HG03060 (cell line): ENCODE measurements around the gene CAPN13.

ENCODE experiments used
- ATAC-seq: cut with Tn5 transposase; IDR thresholded peaks from one replicate; pipeline ENCODE4 v1.9.1; 2021; ENCODE audit warnings: low read depth, moderate number of reproducible peaks; ENCODE audit not compliant: unreplicated experiment

Gene CAPN13

DNA sequence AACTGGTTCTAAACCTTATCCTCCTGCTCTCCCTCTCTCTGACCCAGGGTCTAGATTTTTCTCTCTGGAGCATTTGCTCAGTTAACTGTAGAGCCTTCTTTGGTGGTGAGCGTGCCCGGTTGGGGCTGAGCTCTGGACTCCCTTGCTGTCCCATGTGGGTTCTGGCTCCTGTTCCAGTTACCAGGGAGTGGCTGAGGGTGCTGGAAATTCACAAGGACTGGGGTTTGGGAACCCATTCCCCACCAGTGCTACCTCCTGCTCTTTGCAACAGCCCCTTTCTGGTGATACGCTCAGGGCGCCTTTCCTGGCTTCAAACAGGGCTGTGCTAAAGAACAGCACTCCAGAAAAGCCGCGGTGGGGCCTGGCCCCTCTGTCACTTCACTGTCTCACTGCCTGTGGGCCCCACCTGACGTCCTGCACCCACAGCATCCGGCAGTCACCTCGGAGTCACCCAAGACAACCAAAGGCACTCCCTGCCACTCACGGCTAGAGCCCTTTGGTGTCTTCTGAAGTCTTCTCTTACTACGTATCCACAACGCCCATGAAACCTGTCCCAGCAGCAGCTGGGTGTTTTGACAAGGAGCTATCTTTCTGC, 41.3 kb downstream of the CAPN13 start:
- no peak for ATAC-seq

DNA sequence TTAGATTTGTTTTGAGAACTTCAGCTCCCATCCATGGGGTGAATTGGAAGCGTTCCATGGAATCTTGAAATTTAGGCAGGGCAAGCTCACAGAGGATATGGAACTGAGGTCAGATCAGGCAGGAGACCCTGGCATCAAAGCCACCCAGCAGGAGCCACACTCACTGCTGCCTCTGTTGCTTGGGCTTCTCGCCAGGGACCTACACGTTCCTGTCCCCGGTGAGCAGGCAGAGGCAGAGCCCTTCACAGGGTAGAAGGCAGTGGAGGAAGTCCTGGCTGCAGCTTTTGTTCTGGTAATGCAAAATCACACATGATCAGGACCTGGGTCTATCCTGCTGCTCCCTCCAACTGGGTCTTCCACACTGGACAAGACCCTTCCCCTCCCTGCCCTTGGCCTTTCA, 42.1 kb downstream of the CAPN13 start:
- ATAC-seq: no peak

DNA sequence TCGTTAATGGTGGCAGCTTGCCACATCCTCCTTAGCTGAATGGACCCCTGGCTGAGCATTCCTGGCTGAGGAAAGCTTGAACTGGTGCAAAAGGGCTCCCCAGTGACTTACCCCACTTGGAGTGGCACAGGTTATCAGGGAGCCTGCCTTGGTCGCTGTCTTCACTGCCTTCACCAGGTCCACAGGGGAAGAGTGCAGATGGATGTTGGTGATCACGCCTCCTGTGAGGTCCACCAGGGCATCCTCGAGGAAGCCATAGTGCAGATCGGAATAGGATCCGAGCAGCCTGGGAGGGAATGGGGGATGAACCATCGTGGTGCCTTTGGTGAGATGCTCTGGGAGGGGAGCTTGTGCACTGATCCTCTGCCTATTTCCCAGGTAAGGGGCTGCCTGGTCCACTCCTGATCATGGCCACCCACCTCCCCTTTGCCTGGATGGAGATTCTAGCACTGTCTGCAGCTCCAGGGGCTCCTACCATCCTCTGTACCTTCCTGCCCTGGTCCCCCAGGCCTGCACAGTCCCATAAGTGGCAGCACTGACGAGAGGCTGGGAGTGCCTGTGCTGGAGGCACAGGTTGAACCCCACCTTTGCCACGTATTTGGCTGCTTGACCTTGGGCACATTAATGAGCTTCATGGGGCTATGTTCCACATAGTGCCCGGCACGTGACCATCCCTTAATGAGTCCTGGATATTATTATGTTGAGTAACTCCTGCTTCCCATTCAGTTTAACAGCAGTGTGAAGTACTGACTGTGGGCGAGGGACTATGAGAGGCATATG, 43.0 kb downstream of the CAPN13 start:
- ATAC-seq: no peak

DNA sequence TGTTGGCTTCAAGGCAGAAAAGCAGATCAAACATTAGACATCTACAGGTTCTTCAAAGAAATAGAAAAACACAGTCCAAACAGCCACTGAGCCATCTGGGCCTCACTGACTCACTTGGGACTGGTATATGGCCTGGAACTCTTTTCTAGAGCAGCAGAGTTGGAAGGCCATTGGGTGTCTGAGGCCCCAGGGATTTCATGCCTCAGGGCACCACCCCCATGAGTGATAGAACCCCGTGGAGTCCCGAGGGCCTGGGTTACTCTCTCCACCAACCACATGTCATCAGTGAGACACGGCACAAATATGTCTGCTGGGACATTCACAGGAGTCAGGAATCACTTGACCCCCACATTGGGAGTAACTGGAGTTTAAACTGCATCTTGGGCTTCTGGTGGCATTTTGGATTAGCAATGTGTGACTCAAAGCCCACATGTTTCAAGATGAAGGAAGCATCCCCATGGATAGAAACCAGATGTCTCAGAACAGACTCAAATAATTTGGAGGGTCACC, 44.0 kb downstream of the CAPN13 start:
- ATAC-seq: no peak

DNA sequence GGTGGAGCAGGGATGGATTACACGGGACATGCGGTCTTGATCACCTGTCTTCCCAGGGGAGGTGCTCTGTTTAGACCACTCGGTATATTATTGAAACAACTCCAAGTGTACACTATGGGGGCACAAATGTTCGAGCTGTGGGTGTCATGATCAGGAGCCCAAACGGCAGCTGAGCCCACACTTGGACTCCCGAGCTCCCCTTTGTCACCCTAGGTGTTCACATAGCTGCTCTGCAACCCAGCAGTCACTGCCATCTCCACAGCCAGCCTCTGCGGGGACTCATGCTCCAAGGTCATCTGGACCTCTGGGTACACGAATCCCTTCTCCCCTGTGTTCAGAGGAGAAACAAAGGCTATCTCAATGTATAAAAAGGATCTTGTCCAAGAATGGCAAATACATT, 46.0 kb downstream of the CAPN13 start:
- no peak for ATAC-seq

DNA sequence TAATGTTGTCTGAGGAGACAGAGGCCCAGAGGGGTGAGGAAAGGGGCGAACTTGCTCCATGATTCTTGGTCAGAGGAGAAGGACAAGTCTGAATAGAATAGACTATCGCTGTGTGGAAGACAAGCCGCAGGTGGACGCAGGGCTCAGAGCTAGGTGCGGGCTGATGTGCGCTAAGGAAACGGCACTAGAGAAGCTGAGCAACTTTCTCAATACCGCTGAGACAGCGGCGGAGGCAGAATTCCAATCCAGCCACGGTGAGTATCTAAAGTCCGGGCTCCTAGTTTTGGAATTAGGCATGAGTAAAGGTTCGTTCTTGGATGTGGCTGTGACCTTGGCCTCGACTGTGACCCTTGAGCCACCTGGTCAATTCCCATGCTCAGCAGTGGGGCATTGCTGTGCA, 47.8 kb downstream of the CAPN13 start:
- no peak for ATAC-seq

DNA sequence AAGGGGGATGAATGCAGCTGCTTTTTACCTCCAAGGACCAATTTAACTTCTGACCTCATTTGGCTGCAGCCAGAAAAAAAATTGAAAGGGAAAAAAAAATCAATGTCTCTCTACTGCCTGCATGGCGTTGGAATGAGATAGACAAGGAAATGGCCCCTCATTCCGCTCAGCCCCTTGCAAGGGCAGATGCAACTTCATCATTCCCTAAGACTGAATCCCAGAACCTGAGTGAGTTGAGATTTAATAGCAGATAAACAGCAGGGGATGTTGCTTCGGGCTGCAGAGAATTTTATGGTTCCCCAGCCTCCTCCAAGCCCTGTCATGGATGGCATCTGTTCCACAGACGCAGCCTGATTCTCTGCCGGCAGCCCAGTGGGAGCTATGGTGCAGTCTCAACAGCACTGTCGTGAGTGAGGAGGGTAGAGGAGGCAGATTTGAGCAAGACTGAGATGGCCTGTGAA, 49.0 kb downstream of the CAPN13 start:
- no peak for ATAC-seq

DNA sequence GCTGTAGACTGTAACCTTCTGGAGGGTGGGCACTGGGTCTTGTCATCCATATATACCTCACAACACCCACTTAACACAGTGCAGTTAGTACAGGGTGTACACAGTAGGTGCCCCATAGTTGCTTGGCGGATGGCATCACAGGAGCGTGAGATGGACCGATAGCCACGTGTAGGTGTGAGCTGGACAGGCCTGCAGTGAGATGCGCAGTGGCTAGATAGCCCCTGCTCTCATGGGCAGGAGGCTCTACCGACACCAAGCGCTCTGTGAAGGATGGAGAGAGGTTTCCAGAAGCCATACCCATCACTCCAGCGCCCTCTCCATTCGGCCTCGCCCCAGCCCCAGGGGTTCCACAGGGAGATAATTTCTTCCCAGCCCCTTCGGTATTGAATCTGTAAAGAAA, 49.5 kb downstream of the CAPN13 start:
- no peak for ATAC-seq

DNA sequence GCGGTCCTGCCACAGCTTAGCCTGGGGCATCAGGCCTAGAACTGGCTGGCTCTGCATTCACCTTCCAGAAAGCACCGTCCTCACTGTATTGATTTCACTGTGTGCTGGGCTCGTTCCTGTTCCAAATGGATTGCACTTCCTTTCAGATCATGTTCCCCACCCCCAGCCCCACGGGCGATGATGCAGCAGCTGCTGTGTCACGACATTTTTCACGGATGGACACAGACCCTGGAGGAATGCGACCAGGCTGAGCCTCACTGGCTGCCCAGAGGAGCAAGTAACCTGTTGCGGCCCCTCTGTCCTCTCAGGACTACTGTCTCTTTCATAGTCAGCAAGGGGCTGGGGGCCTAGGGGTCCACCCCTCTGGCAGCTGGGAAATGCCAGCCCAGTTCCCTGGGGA, 50.3 kb downstream of the CAPN13 start:
- ATAC-seq: no peak

DNA sequence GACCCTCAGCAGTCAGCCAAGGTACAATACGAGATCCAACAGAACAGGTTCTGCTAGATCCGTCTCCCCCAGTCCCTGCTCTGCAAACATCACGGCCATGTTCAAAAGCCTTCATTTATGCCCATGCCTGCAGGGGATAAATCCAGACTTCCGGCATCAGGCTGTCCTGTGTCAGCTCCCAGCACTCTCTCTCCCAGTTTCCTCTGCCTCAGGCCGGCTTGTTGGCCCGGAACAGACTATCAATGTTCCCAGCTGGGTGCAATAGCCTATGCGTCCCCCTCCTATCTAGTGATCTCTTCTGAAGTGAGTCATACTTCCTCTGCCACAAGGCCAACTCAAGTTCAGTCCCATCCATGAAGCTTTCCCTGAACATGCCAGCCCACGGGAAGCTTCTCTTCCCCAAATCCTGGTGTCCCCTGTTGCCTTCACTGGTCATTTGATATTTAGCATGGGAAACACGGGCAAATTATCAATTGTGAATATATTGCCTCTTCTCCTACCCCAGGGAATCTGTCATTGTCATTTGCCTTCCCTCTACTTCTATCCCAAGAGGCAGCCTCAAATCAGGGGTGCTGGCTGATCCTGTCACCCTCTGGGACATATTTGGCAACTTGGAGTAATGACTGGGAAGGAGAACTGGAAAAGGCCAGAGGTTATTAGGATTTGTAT, 51.1 kb downstream of the CAPN13 start:
- ATAC-seq: no peak

DNA sequence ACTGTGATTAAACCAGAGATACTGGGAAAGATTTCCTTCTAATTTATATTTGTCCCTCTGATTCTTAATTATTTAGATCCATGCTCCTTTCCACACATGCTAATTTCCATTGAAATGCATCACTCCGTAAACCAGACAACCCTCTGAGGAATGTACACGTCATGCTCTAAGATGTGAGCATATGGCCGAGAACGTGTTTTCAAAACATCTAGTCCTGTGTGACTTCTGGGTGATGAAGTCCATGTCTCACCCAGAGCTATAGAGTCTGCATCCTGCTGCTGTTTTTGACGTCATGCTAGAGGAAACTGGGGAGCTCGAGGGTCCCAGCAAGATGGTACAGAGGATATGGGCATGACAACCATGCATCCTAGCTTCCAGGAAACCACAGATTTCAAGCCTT, 53.6 kb downstream of the CAPN13 start:
- no peak for ATAC-seq

DNA sequence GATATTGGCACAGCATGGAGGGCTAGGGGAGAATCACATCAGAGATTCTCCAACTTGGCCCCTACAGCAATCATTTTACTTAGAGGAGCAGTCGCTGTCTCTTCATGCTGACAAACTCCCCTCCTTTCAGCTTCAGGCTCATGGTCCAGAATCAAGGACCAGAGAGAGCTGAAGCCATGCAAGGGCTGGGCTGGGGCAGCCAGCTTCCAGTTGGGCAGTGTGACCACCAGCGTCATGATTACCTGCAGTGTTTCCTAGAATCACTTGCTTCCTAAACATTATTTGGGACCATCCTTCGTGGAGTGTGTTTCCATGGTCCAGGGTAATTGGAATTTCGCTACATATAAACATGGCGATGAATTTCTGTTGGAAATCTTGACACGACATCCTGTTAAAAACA, 54.4 kb downstream of the CAPN13 start:
- ATAC-seq: no peak

DNA sequence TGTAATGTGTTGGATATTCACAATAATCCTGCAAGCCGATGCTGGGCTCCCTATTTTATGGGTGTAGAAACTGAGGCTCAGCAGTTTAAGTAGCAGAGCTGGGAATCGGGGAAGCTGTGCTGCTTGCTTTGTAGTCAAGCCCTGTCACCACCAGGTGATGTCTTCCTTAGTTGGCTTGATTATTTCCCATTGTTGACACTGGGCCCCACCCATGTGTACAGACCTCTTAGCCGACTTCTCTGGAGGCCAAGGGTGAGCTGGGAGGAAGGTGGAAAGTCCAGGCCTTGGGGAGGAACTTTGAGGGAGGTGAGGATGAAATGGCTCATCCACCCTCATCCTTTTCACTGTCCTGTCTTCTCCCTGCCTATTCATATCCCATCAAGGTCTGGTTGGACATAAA, 60.0 kb downstream of the CAPN13 start:
- ATAC-seq: no peak

DNA sequence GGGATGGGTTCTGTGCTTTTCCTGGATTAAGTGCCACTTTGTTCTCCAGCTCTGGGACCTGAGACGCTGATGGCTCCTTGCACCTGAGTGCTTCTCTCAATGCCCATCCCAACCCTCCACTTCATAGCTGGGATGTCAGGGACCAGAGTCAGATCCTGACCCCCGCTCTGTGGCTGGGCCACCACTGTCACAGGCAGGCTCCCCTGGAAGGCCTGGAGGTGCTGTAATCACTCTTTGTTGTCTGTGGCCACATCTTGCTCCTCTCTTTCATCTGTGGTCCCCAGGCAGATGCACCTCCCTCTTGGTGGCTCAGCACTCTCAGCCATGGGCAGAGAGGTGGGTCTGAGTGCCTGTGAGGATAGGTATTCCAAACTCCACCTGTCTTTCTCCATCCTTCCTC, 62.4 kb downstream of the CAPN13 start:
- no peak for ATAC-seq

DNA sequence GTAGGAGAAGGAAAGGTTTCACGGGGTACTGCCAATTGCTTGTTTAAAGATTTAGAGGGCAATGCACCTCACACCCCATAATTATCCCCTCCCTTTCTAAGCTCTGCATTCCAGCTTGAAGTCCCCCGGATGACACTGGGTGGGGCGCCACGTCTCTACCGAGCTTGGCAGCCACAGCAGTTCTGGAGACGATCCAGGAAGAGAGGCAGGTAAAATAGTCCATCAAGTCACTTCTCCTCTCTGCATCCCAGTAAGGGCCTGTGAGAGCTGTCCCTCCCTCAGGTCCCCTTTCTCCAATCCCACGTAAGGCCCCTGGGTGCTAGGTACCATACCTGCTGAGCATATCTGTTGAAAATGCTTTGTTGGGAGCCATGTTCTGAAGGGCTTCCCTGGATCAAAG, 65.7 kb downstream of the CAPN13 start:
- ATAC-seq: no peak

DNA sequence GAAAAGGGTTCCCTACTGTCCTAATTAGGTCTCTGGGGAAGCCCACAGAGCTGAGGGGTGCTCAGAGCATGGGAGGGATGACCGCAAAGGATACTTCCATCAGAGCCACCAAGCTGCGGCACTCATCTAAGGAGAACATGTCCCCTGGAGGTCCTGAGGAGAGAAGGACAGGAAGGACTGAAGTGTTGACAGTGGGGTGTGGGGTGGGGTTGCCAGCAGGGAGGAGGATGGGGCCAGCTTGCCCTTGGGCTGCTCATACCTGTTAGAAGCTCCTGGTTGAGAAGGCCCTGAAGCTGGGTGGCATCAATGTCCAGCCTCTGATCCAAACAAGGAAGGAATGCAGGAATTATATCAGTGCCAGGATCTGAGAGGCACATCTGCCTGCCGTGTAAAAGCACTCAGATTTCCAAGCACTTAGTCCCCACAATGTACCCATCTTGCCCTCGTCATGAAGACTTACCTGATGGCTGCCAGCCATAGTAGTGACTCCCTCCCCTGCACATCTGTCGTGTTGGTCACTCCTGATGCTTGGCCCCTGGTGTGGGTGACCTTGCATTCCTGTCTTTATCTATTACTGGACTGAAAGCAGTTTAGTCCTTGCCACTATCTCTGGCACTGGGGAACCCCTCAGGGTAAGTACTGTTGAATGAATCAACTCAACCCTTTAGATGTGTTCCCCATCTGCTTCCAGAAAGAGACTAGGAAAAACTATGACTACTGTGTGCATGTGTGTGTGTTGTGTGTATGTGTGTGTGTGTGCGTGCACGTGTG, 68.9 kb downstream of the CAPN13 start:
- ATAC-seq: no peak

DNA sequence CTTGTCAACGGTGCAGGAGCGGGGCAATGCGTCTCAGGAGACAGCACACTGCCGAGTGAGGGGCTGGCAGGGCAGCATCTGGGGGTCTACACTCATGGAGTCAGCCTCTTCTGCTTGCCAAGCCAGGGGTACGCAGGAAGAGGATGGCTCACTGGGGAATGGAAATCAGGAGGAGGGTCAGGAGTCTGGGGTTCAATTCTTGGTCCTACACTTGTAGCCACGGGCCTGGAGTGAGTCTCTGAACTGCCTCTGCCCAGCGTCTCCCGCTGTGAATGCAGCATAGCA, 70.0 kb downstream of the CAPN13 start:
- ATAC-seq: no peak

DNA sequence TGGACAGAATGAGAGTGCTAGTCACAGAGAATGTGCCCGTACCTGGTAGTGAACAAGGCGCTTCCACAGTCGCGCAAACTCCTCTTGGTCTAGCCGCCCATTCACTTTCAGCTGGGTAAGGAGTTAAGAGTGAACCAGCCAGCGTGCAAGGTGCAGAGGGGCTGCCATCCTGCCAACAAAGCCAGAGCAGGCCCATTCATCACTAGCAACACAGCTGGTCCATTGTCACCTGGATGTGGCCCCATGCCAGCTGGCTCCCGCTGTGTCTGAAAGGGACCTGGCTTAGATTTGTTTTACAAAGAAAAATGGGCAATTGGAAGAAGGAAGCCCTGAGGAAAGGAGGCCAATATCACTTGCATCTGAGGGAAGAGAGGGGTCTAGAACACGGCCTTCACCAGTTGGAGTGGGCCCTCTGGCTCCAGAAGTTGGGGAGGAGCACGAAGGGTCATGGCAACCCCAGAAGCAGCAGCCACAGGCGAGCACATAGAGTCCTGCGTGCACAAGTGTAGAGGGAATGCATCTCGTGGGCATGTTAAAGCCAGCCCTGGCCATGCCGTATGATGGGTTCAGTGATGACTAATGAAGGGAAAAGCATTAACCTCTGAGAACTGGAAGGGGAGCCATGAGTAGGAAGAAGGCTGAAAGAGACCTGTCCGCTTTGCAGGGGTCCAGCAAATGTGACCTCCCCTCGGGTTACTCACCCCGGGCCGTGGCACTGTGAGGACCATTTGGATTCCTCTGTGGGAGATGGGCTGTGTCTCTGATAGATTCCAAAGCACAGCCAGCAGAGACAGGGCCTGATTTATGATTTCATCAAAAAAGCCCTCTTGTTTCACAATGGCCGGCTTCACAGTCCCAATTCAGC, 70.6 kb downstream of the CAPN13 start:
- ATAC-seq: no peak

DNA sequence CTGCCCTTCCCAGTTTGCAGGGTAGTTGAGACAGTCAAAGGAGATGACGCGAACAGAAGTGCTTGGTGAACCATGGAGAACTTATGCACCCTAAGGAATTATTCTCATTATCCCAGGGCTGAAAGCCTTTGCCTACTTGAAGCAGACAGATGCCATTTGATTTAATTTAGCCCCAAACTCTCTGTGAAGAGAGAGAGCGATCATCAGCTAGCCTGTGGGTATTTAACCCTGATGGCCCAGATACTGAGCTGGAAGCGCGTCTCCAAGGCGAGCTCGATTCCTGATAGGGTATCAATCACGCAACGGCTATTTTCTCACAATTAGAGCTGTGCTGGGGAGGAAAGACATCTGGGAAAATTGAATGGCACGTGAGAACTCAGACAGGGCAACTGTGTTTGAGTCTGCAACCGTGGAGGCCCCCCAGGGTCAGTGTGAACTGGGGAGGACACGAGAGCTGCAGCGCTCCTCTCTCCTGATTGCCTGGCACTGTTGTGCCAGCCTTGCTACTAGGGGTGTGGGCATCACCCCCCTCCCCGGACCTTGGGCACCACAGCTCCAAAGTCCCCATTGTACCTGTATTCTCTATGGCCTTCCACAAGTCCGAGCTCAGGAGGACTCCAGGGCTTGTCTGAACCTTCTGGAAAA, 73.2 kb downstream of the CAPN13 start:
- ATAC-seq: no peak

DNA sequence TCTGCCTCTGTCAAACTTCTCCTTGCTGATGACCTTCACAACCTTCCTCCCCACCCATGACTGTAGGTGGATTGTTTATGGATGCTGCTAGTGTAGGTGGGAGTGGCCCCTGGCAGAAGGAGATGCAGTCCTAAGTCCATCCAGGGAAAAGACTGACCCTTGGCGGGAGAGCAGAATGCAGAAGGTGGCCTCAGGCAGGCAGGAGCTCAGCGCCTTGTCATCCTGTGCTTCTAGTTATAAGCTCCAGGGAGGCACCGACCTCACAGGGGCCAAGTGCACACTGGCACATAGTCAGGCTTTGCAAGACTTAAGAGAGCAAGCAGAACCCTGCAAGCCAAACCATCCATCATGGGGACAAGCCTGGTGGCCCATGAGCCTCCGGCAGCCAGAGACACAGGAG, 74.4 kb downstream of the CAPN13 start:
- no peak for ATAC-seq
